Measurements from ENCODE around the gene CCL3. TPM values are rescaled to one million over a fixed set of nuclear protein-coding genes. Genes with fewer than 3 reads are reported as not detected.

Gene CCL3
- total RNA-seq, 2 experiments from 2014 or later: 2.9 to 4.7 TPM

DNA sequence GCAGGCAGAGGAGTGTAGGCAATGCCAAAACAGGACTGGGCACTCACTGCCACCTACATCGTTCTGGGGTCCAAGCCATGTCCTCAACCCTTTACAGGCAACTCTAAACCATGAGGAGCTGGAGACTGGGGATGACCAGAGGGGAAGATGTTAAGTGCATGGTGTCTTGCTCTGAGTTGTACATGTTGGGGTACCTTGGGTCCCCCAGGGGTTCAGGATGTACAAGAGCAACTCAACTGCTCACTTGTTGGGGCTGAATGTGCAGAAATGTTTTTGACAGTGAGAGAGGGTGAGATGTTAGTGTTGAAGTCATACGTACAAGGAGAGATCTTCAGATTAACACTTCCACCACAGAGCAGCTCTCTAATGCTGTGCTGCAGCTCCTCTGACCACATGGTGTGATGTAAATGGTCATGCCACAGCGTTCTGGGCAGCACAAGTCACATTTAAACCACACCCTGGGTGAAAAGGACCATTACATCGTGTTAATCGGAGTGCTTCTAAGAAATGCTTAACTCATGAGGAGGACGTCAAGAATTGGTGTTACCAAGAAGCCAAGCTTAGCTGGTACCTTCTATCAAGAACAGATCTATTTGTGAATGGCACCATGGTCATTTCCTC, 23.5 kb downstream of the CCL3 start:
- no peak overlapping the region for H3K27ac Mint-ChIP-seq
- POLR2A ChIA-PET: no interaction called here
- no peak overlapping the region for H3K4me3 Mint-ChIP-seq

DNA sequence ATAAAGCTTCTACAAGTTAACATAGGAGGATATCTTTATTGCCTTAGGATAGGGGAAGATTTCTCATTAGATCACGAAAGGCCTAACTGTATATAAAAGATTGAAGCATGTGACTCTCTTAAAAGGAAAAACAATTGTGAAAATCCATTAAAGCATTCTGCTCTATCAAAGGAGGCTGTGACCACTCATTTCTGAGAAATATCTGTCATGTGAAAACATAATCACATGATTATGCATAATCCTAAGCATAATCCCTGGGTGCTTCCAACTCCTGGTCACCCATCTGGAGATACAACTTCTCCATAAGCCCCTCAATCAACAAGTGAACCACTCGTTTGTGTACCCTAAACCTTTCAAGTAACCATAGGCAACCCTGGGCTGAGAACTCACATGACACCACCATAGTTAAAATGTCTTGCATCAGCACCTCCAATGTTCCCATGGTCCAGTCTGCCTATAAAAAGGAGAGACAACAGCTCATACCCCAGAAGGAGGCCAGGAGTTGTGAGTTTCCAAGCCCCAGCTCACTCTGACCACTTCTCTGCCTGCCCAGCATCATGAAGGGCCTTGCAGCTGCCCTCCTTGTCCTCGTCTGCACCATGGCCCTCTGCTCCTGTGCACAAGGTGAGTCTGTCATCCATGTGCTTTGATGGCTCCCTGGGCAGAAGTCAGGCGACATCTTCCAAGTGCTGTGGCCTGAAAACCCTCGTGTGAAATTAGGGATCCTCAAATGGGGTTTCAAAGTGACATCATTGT, 26.0 kb downstream of the CCL3 start, which contains the start of gene CCL18:
TSS of gene CCL18 (plus strand) at position 487 of the 756 bp plus-strand sequence. CDS start at position 558, 71 bp downstream.
- Mint-ChIP-seq H3K9me3 (peaks cover 3% of the 10 kb centered on the region), H3K27ac (no peak within 1 kb of the TSS), H3K4me1 (no peaks in the 10 kb centered on the region), H3K36me3 (no peaks in the 10 kb centered on the region), H3K27me3 (peaks cover 30% of the 10 kb centered on the region), H3K4me3 (no peak within 1 kb of the TSS)
- ATAC-seq (ENCODE audit: low read depth) (no peak), DNase-seq (no peak)
- POLR2A ChIA-PET: no interaction called here

More for the DNA sequence above, 23.5 kb downstream of the CCL3 start:
- Mint-ChIP-seq H3K27me3 (peaks cover 21% of the 10 kb centered on the region), H3K9me3 (no peaks in the 10 kb centered on the region), H3K36me3 (no peaks in the 10 kb centered on the region), H3K4me1 (no peaks in the 10 kb centered on the region)
- peak; percentile 54 for ATAC-seq (ENCODE audit: low read depth)
- DNase-seq: no peak

DNA sequence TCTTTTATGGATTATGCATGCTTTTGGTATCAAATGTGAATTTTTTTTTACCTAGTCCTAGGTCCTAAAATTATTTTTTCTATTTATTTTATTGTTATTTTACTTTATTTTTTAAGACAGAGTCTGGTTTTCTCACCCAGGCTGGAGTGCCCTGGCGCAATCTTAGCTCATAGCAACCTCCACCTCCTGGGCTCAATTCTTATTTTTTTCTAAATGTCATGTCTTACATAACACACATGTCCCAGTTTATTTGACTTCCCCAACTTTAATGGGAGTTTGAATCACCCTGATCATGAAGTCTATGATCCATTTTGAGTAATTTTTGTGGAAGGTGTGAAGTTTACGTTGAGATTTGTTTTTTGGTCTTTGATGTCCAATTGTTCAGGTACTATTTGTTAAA, 29.1 kb downstream of the CCL3 start:
- Mint-ChIP-seq H3K4me3 (no peak overlapping the region), H3K9me3 (peaks cover 3% of the 10 kb centered on the region), H3K4me1 (no peaks in the 10 kb centered on the region), H3K27me3 (peaks cover 26% of the 10 kb centered on the region), H3K27ac (no peak overlapping the region), H3K36me3 (no peaks in the 10 kb centered on the region)
- DNase-seq: no peak
- no peak for ATAC-seq (ENCODE audit: low read depth)
- POLR2A ChIA-PET: no interaction called here

DNA sequence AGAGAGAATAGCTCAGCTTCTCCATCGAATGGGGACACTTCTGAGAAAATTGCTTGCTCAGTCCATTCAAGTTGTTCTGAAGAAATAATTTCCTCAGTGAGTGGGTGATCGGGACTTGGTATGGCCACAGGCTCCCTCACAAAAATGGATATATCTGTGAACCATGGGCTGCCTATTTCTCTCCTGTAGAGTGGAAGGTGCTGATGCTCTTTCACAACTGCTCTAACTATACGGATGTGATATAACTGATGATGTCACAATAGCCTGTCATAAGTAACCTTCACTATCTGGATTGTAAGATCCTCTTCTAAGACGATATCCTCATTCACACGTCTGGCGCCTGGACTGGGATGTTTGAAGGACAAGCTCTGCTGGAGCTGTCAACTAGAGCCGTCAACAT, 30.5 kb downstream of the CCL3 start:
- POLR2A ChIA-PET: no interaction called here
- DNase-seq: no peak
- H3K4me3 Mint-ChIP-seq: no peak overlapping the region
- no peaks in the 10 kb centered on the region for H3K36me3 Mint-ChIP-seq
- peaks cover 3% of the 10 kb centered on the region for H3K9me3 Mint-ChIP-seq
- H3K27me3 Mint-ChIP-seq: peaks cover 21% of the 10 kb centered on the region
- no peak overlapping the region for H3K27ac Mint-ChIP-seq
- no peaks in the 10 kb centered on the region for H3K4me1 Mint-ChIP-seq
- ATAC-seq (ENCODE audit: low read depth): no peak

DNA sequence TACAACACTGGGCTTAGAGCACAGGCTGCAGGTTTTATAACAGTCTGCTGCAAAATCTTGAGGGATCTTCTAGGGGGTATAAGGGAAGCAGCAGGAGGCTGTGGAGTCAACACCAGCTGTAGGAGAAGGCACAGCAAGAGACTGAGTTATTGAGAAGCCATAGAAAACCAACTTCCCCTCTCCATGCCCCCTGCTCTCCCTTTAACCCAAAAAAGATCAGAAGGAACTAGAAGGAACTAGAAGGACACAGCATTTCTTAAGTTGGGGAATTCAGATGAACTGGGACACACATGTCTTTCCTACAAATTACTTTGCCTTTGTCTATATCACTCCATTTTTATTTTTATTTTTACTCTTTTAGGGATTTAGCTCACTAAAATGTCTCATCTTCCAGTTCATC, 32.0 kb downstream of the CCL3 start:
- Mint-ChIP-seq H3K27ac (no peak overlapping the region), H3K4me3 (no peak overlapping the region), H3K4me1 (no peaks in the 10 kb centered on the region), H3K27me3 (peaks cover 21% of the 10 kb centered on the region), H3K36me3 (no peaks in the 10 kb centered on the region), H3K9me3 (peaks cover 3% of the 10 kb centered on the region)
- ATAC-seq (ENCODE audit: low read depth): no peak
- POLR2A ChIA-PET: no interaction called here
- DNase-seq: no peak

DNA sequence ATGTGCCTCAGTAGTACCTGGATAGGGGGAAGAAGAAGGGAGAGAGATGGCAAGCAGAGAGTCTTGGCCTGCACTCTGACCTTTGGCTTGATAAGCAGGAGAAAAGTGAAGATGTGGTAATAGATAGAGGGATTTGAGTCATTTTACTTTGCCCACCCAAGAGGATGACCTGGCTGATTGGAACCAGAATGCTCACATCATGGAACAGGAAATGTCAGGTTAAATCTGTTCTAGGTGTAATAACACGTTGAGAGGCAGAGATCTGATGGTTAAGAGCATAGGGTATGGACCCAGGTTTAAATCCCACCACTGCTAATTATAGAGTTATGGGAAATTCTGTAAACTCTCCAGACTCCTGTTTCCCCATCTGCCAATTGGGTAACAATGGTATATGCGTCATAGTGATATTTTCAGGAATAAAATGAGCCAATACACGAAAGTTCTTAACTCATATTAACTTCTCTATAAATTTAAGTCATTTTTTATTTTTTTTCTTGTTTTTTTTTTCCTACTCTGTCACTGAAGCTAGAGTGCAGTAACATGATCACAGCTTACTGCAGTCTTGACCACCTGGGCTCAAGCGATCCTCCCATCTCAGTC, 33.9 kb downstream of the CCL3 start:
- Mint-ChIP-seq H3K27ac (no peak overlapping the region), H3K4me3 (no peak overlapping the region), H3K9me3 (peaks cover 3% of the 10 kb centered on the region), H3K4me1 (no peaks in the 10 kb centered on the region), H3K36me3 (no peaks in the 10 kb centered on the region), H3K27me3 (peaks cover 22% of the 10 kb centered on the region)
- POLR2A ChIA-PET: no interaction called here
- DNase-seq (no peak), ATAC-seq (ENCODE audit: low read depth) (no peak)

DNA sequence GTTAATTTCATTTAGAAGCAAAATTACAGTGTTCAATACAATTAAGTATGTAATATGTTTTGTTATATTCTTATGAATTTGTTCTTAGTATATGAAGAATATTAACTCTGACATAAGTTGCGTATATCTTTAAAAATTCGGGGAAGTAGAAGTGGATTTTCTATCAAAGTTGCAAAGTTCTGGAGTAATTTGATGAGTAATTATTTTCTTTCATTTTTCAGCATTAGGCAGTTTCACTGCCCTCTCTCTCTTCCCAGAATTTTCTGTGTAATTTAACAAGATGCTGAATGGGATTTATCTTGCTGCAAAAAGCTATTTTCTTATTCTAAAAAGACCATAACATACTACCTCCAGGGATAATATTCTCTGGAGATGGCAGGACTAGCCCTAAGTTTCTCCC, 34.8 kb downstream of the CCL3 start:
- Mint-ChIP-seq H3K4me3 (no peak overlapping the region), H3K4me1 (no peaks in the 10 kb centered on the region), H3K36me3 (no peaks in the 10 kb centered on the region), H3K27ac (no peak overlapping the region), H3K9me3 (peaks cover 3% of the 10 kb centered on the region), H3K27me3 (peaks cover 21% of the 10 kb centered on the region)
- POLR2A ChIA-PET: no interaction called here
- DNase-seq (no peak), ATAC-seq (ENCODE audit: low read depth) (no peak)

DNA sequence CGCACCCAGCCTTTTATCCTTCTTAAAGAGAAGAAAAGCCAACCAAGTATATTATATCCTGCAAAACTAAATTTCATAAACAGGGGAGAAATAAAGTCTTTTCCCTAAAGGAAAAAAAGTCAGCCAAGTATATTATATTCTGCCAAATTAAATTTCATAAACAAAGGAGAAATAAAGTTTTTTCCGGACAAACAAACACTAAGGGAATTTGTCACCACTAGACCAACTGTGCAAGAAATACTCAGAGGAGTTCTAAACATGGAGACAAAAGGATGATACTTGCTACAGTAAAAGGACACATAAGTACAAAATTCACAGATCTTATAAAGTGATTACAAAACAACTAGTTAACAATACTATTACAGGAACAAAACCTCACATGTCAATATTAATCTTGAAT, 40.3 kb downstream of the CCL3 start:
- POLR2A ChIA-PET: no interaction called here
- Mint-ChIP-seq H3K27ac (no peak overlapping the region), H3K27me3 (peaks cover 18% of the 10 kb centered on the region), H3K4me1 (no peaks in the 10 kb centered on the region), H3K4me3 (no peak overlapping the region), H3K9me3 (peaks cover 6% of the 10 kb centered on the region), H3K36me3 (no peaks in the 10 kb centered on the region)
- DNase-seq (no peak), ATAC-seq (ENCODE audit: low read depth) (no peak)

DNA sequence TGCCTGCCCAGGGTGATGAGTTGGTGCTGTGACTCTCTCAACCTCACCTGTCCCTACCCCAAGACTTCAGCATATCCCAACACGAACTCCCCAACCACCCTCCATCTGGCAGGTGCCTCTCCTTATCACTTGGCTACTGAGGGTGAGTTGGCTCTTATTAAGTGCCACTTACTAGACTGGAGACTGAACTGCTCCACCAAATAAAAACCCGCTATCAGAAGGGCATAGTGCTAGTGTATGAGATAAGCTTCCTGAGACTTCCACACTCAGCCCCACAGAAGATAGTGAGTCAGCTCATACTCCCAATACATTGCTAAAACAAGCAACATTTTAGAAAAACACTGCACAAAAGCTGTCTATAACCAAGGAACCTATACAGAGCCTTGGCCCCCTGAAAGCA, 41.9 kb downstream of the CCL3 start:
- Mint-ChIP-seq H3K36me3 (no peaks in the 10 kb centered on the region), H3K27ac (no peak overlapping the region), H3K9me3 (peaks cover 6% of the 10 kb centered on the region), H3K27me3 (peaks cover 21% of the 10 kb centered on the region), H3K4me1 (no peaks in the 10 kb centered on the region), H3K4me3 (no peak overlapping the region)
- POLR2A ChIA-PET: no interaction called here
- DNase-seq (no peak), ATAC-seq (ENCODE audit: low read depth) (no peak)

Other genes starting within 250 kb of the CCL3 start
- gene HEATR9, start 221.3 kb downstream of the CCL3 start, total RNA-seq: 1 to 10 TPM; 6.3 to 6.7 TPM
- gene CCL5, start 209.8 kb downstream of the CCL3 start, total RNA-seq: 100 to 1,000 TPM; 782 to 938 TPM
- 10 to 100 TPM; 17.3 to 25.0 TPM for gene RDM1, start 159.4 kb downstream of the CCL3 start, total RNA-seq
- gene LYZL6, start 146.4 kb downstream of the CCL3 start, total RNA-seq: not detected
- not detected for gene CCL16, start 108.6 kb downstream of the CCL3 start, total RNA-seq
- not detected for gene CCL14, start 103.4 kb downstream of the CCL3 start, total RNA-seq
- gene CCL15, start 88.6 kb downstream of the CCL3 start, total RNA-seq: not detected
- not detected for gene CCL23, start 72.2 kb downstream of the CCL3 start, total RNA-seq
- gene CCL18, start 25.9 kb downstream of the CCL3 start, total RNA-seq: not detected
- gene CCL4, start 13.7 kb upstream of the CCL3 start, total RNA-seq: 10 to 100 TPM; 12.2 to 14.8 TPM
- 1 to 10 TPM; 7.7 to 9.9 TPM for gene TBC1D3B, start 86.5 kb upstream of the CCL3 start, total RNA-seq
- 10 to 100 TPM; 13.7 to 18.4 TPM for gene CCL3L1, start 106.6 kb upstream of the CCL3 start, total RNA-seq
- 1 to 10 TPM; 4.0 to 8.7 TPM for gene CCL4L2, start 120.9 kb upstream of the CCL3 start, total RNA-seq
- gene TBC1D3I, start 174.4 kb upstream of the CCL3 start, total RNA-seq: under 1 TPM; 0.78 to 0.88 TPM
- gene TBC1D3G, start 233.7 kb upstream of the CCL3 start, total RNA-seq: not detected

All from activated naive CD8-positive, alpha-beta T cell treated with anti-CD3 and anti-CD28 coated beads, Interleukin-2, amount 10 ng/mL, durations not matched to agents 7 days and 5 days (primary cell).